Activated CD8-positive, alpha-beta memory T cell treated with anti-CD3 and anti-CD28 coated beads, Interleukin-2, amount 50 U/mL, for 24 hours (primary cell): ENCODE results near the gene GPR146.
"Not testable (repeated sequence)": the region's sequence is repeated elsewhere in the genome, so short reads cannot be mapped to it uniquely, and the experiment has no call there.

Experiments used
- DNase-seq: peaks from one replicate; pipeline ENCODE4 v3.0.0-alpha.2; 2020; ENCODE audit errors: extremely low read depth

Gene GPR146

GRCh38 chr7:1044189-1045068 is at the start of gene GPR146:
GPR146 (plus strand) TSS chr7:1044546; CDS start chr7:1057516, 12,970 bp downstream.
- DNase-seq, result peak; percentile 68

- DNase-seq, result no peak
These were observed 49.6 kb upstream of the GPR146 start for GRCh38 chr7:994592-995308.

GRCh38 chr7:995571-995970 is 48.8 kb upstream of the GPR146 start:
- no peak for DNase-seq

- no peak for DNase-seq
These were observed 48.1 kb upstream of the GPR146 start for GRCh38 chr7:996079-996872.

- DNase-seq, result no peak
These were observed 46.6 kb upstream of the GPR146 start for GRCh38 chr7:997404-998395.

GRCh38 chr7:999149-999879 is 45.0 kb upstream of the GPR146 start:
- no peak for DNase-seq

GRCh38 chr7:999941-1000935 is 44.1 kb upstream of the GPR146 start:
- no peak for DNase-seq

- not testable (repeated sequence) for DNase-seq
These were observed 43.1 kb upstream of the GPR146 start for GRCh38 chr7:1001069-1001770.

- not testable (repeated sequence) for DNase-seq
These were observed 42.3 kb upstream of the GPR146 start for GRCh38 chr7:1002026-1002425.

- not testable (repeated sequence) for DNase-seq
These were observed 41.9 kb upstream of the GPR146 start for GRCh38 chr7:1002445-1002844.

- DNase-seq, result no peak
These were observed 40.1 kb upstream of the GPR146 start for GRCh38 chr7:1004018-1004852.

- DNase-seq, result no peak
These were observed 39.0 kb upstream of the GPR146 start for GRCh38 chr7:1005303-1005702.

- DNase-seq, result no peak
These were observed 36.4 kb upstream of the GPR146 start for GRCh38 chr7:1007901-1008300.

GRCh38 chr7:1008733-1009363 is 35.5 kb upstream of the GPR146 start:
- no peak for DNase-seq

GRCh38 chr7:1009747-1010146 is 34.6 kb upstream of the GPR146 start:
- no peak for DNase-seq

- DNase-seq, result no peak
These were observed 34.1 kb upstream of the GPR146 start for GRCh38 chr7:1010226-1010625.
